RWPE1 (cell line): ENCODE data around the gene CCDC157.

Experiments used
- CTCF ChIA-PET: fragments of 350-600 bp; sonication (Branson Sonifier 250); formaldehyde crosslinking; extraction: SDS; loops from one replicate; lab custom pipeline; 2021; lab: Yijun Ruan, JAX
- POLR2A ChIA-PET: fragments of 400-600 bp; formaldehyde crosslinking; extraction: SDS; loops from one replicate; lab custom pipeline; 2020; ENCODE audit warnings: antibody characterized with exemption; ENCODE audit not compliant: low non-redundant PET; lab: Yijun Ruan, JAX
- DNase-seq: peaks from one replicate; pipeline ENCODE4 v3.0.0; 2012; ENCODE audit warnings: low spot score
- H3K27ac ChIP-seq: fragments of 450-650 bp; 2 replicates; pipeline ENCODE4 v1.5.1; 2017
- CTCF ChIP-seq: fragments of 450-650 bp; conservative IDR thresholded peaks from 2 replicates; pipeline ENCODE4 v1.5.1; 2017; ENCODE audit warnings: low read depth, mild to moderate bottlenecking

Gene CCDC157

GRCh38 chr22:30358541-30358940 is 1.7 kb downstream of the CCDC157 start:
- DNase-seq = no peak
- POLR2A ChIA-PET = no interaction called here
- TF ChIP-seq CTCF = no peak
- H3K27ac ChIP-seq = no peak overlapping the region
- CTCF ChIA-PET = interaction anchor here (1.4 kb wide), 1 partner anchor 16 kb away, joined by 3 read pairs; no protein-coding TSS in a partner anchor

GRCh38 chr22:30361916-30362650 is 5.3 kb downstream of the CCDC157 start:
- no peak overlapping the region for H3K27ac ChIP-seq
- CTCF ChIA-PET = no interaction called here
- no peak for TF ChIP-seq CTCF
- POLR2A ChIA-PET = no interaction called here
- DNase-seq = no peak

- no peak for DNase-seq
- ChIA-PET POLR2A (no interaction called here), CTCF (no interaction called here)
- H3K27ac ChIP-seq = no peak overlapping the region
- no peak for TF ChIP-seq CTCF
These were observed 6.0 kb downstream of the CCDC157 start for GRCh38 chr22:30362651-30363281.

GRCh38 chr22:30365891-30366290 is 9.1 kb downstream of the CCDC157 start:
- no peak overlapping the region for H3K27ac ChIP-seq
- no peak for TF ChIP-seq CTCF
- no peak for DNase-seq
- ChIA-PET CTCF (interaction anchor here (0.6 kb wide), 1 partner anchor 85 kb away, joined by 3 read pairs; no protein-coding TSS in a partner anchor), POLR2A (no interaction called here)

- H3K27ac ChIP-seq = no peak overlapping the region
- TF ChIP-seq CTCF = no peak
- DNase-seq = no peak
- ChIA-PET CTCF (interaction anchor here (0.6 kb wide), 1 partner anchor 364 kb away, joined by 3 read pairs; no protein-coding TSS in a partner anchor), POLR2A (interaction anchor here (0.6 kb wide), 1 partner anchor 1471 kb away, joined by 5 read pairs; no protein-coding TSS in a partner anchor)
These were observed 11.6 kb downstream of the CCDC157 start for GRCh38 chr22:30368420-30368819.

GRCh38 chr22:30370641-30371230 is 13.9 kb downstream of the CCDC157 start:
- no peak for DNase-seq
- ChIA-PET POLR2A (no interaction called here), CTCF (no interaction called here)
- H3K27ac ChIP-seq = no peak overlapping the region
- no peak for TF ChIP-seq CTCF
